Measurements from ENCODE around the gene ADAM10.

The ADAM10 gene

GRCh38 chr15:58749532-58750337, at the start of gene ADAM10:
Gene ADAM10 (minus strand): TSS chr15:58749707. CDS start chr15:58749534, 173 bp downstream.
- no peaks in the 10 kb centered on the region for H3K9me3 ChIP-seq
- no peaks in the 10 kb centered on the region for H3K27me3 ChIP-seq (ENCODE audit: low read depth)
- H3K4me1 ChIP-seq: peaks cover 4% of the 10 kb centered on the region; the same call in 1 of the 2 replicates
- DNase-seq (ENCODE audit: low spot score in 2 of 2): peak; percentile 98 to 99
- no peaks in the 10 kb centered on the region for H3K36me3 ChIP-seq (replicated peaks)
- peak within 1 kb of the TSS; percentile 93 for H3K4me3 ChIP-seq
- in situ Hi-C loops (cut with MboI; ENCODE audit: low sequenced_read_pairs): loop anchor here (25.0 kb wide), 1 partner anchor 487 kb away; no protein-coding TSS in a partner anchor

- H3K4me3 ChIP-seq: no peak overlapping the region
- H3K9me3 ChIP-seq: no peaks in the 10 kb centered on the region
- H3K4me1 ChIP-seq: no peaks in the 10 kb centered on the region
- in situ Hi-C loops (cut with MboI; ENCODE audit: low sequenced_read_pairs): no loop called here
- H3K36me3 ChIP-seq (replicated peaks): no peaks in the 10 kb centered on the region
- no peak for DNase-seq (ENCODE audit: low spot score in 2 of 2)
- H3K27me3 ChIP-seq (ENCODE audit: low read depth): no peaks in the 10 kb centered on the region
Measured at GRCh38 chr15:58797505-58797904, 48.0 kb upstream of the ADAM10 start.

- in situ Hi-C loops (cut with MboI; ENCODE audit: low sequenced_read_pairs): no loop called here
- no peak for DNase-seq (ENCODE audit: low spot score in 2 of 2)
- Histone ChIP-seq H3K36me3 (replicated peaks) (no peaks in the 10 kb centered on the region), H3K27me3 (ENCODE audit: low read depth) (no peaks in the 10 kb centered on the region), H3K9me3 (no peaks in the 10 kb centered on the region), H3K4me3 (no peak overlapping the region), H3K4me1 (no peaks in the 10 kb centered on the region)
Measured at GRCh38 chr15:58795825-58796224, 46.3 kb upstream of the ADAM10 start.

GRCh38 chr15:58793862-58794261, 44.4 kb upstream of the ADAM10 start:
- Histone ChIP-seq H3K4me3 (no peak overlapping the region), H3K4me1 (no peaks in the 10 kb centered on the region), H3K36me3 (replicated peaks) (no peaks in the 10 kb centered on the region), H3K27me3 (ENCODE audit: low read depth) (no peaks in the 10 kb centered on the region), H3K9me3 (no peaks in the 10 kb centered on the region)
- in situ Hi-C loops (cut with MboI; ENCODE audit: low sequenced_read_pairs): no loop called here
- no peak for DNase-seq (ENCODE audit: low spot score in 2 of 2)

- in situ Hi-C loops (cut with MboI; ENCODE audit: low sequenced_read_pairs): no loop called here
- no peaks in the 10 kb centered on the region for H3K27me3 ChIP-seq (ENCODE audit: low read depth)
- H3K4me3 ChIP-seq: no peak overlapping the region
- H3K9me3 ChIP-seq: no peaks in the 10 kb centered on the region
- H3K36me3 ChIP-seq (replicated peaks): no peaks in the 10 kb centered on the region
- no peak for DNase-seq (ENCODE audit: low spot score in 2 of 2)
- H3K4me1 ChIP-seq: no peaks in the 10 kb centered on the region
Measured at GRCh38 chr15:58788056-58788710, 38.7 kb upstream of the ADAM10 start.

- H3K9me3 ChIP-seq: no peaks in the 10 kb centered on the region
- H3K36me3 ChIP-seq (replicated peaks): no peaks in the 10 kb centered on the region
- 0 out of 2 replicates have a peak, but pooled peaks cover 3% of the 10 kb centered on the region for H3K4me1 ChIP-seq
- no peak for DNase-seq (ENCODE audit: low spot score in 2 of 2)
- in situ Hi-C loops (cut with MboI; ENCODE audit: low sequenced_read_pairs): no loop called here
- H3K4me3 ChIP-seq: no peak overlapping the region
- no peaks in the 10 kb centered on the region for H3K27me3 ChIP-seq (ENCODE audit: low read depth)
Measured at GRCh38 chr15:58785355-58785754, 35.8 kb upstream of the ADAM10 start.

- H3K4me3 ChIP-seq: no peak overlapping the region
- H3K9me3 ChIP-seq: no peaks in the 10 kb centered on the region
- peak in 1 of 2 experiments; percentile 55 for DNase-seq (ENCODE audit: low spot score in 2 of 2)
- H3K4me1 ChIP-seq: peaks cover 16% of the 10 kb centered on the region
- no peaks in the 10 kb centered on the region for H3K36me3 ChIP-seq (replicated peaks)
- in situ Hi-C loops (cut with MboI; ENCODE audit: low sequenced_read_pairs): no loop called here
- no peaks in the 10 kb centered on the region for H3K27me3 ChIP-seq (ENCODE audit: low read depth)
Measured at GRCh38 chr15:58779554-58779953, 30.0 kb upstream of the ADAM10 start.

GRCh38 chr15:58777107-58777506, 27.6 kb upstream of the ADAM10 start:
- Histone ChIP-seq H3K4me1 (peaks cover 21% of the 10 kb centered on the region), H3K36me3 (replicated peaks) (no peaks in the 10 kb centered on the region), H3K4me3 (no peak overlapping the region), H3K27me3 (ENCODE audit: low read depth) (no peaks in the 10 kb centered on the region), H3K9me3 (no peaks in the 10 kb centered on the region)
- in situ Hi-C loops (cut with MboI; ENCODE audit: low sequenced_read_pairs): no loop called here
- no peak for DNase-seq (ENCODE audit: low spot score in 2 of 2)

GRCh38 chr15:58775402-58775801, 25.9 kb upstream of the ADAM10 start:
- Histone ChIP-seq H3K4me3 (no peak overlapping the region), H3K27me3 (ENCODE audit: low read depth) (no peaks in the 10 kb centered on the region), H3K9me3 (no peaks in the 10 kb centered on the region), H3K4me1 (peaks cover 24% of the 10 kb centered on the region), H3K36me3 (replicated peaks) (no peaks in the 10 kb centered on the region)
- DNase-seq (ENCODE audit: low spot score in 2 of 2): no peak
- in situ Hi-C loops (cut with MboI; ENCODE audit: low sequenced_read_pairs): no loop called here

- H3K4me1 ChIP-seq: peaks cover 18% of the 10 kb centered on the region
- in situ Hi-C loops (cut with MboI; ENCODE audit: low sequenced_read_pairs): loop anchor here (25.0 kb wide), 1 partner anchor 511 kb away; no protein-coding TSS in a partner anchor
Measured at GRCh38 chr15:58773024-58773423, 23.5 kb upstream of the ADAM10 start.

GRCh38 chr15:58771621-58772250, 22.2 kb upstream of the ADAM10 start:
- Histone ChIP-seq H3K4me1 (peaks cover 18% of the 10 kb centered on the region), H3K4me3 (peak overlapping the region; percentile 99), H3K36me3 (replicated peaks) (no peaks in the 10 kb centered on the region), H3K27me3 (ENCODE audit: low read depth) (no peaks in the 10 kb centered on the region), H3K9me3 (no peaks in the 10 kb centered on the region)
- in situ Hi-C loops (cut with MboI; ENCODE audit: low sequenced_read_pairs): loop anchor here (25.0 kb wide), 1 partner anchor 509 kb away; no protein-coding TSS in a partner anchor
- peak; percentile 65 to 82 for DNase-seq (ENCODE audit: low spot score in 2 of 2)

More at GRCh38 chr15:58773024-58773423, 23.5 kb upstream of the ADAM10 start:
- Histone ChIP-seq H3K27me3 (ENCODE audit: low read depth) (no peaks in the 10 kb centered on the region), H3K9me3 (no peaks in the 10 kb centered on the region), H3K4me3 (peak overlapping the region; percentile 99), H3K36me3 (replicated peaks) (no peaks in the 10 kb centered on the region)
- DNase-seq (ENCODE audit: low spot score in 2 of 2): no peak

GRCh38 chr15:58770857-58771620, 21.5 kb upstream of the ADAM10 start, which contains the start of gene MINDY2:
Gene MINDY2 (plus strand): TSS chr15:58771302. CDS start chr15:58771396, 94 bp downstream.
- Histone ChIP-seq H3K36me3 (replicated peaks) (no peaks in the 10 kb centered on the region), H3K27me3 (ENCODE audit: low read depth) (no peaks in the 10 kb centered on the region), H3K4me1 (peaks cover 18% of the 10 kb centered on the region), H3K9me3 (no peaks in the 10 kb centered on the region), H3K4me3 (peak within 1 kb of the TSS; percentile 99)
- peak; percentile 94 to 98 for DNase-seq (ENCODE audit: low spot score in 2 of 2)
- in situ Hi-C loops (cut with MboI; ENCODE audit: low sequenced_read_pairs): loop anchor here (25.0 kb wide), 1 partner anchor 509 kb away; no protein-coding TSS in a partner anchor

GRCh38 chr15:58770519-58770856, 21.0 kb upstream of the ADAM10 start:
- Histone ChIP-seq H3K27me3 (ENCODE audit: low read depth) (no peaks in the 10 kb centered on the region), H3K4me3 (peak overlapping the region; percentile 99), H3K4me1 (peaks cover 18% of the 10 kb centered on the region), H3K9me3 (no peaks in the 10 kb centered on the region), H3K36me3 (replicated peaks) (no peaks in the 10 kb centered on the region)
- DNase-seq (ENCODE audit: low spot score in 2 of 2): no peak
- in situ Hi-C loops (cut with MboI; ENCODE audit: low sequenced_read_pairs): loop anchor here (25.0 kb wide), 1 partner anchor 508 kb away; no protein-coding TSS in a partner anchor

Data from HAP-1 (cell line).